ENCODE results near the gene CUL3. TPM values are rescaled to one million over a fixed set of nuclear protein-coding genes. Genes with fewer than 3 reads are reported as not detected.

CUL3 gene
- total and polyA plus RNA-seq, 3 donors from 2014 or later: 184 to 442 (median 256) TPM

GRCh38 chr2:224479826-224480225, 105.3 kb downstream of the CUL3 start:
- Histone ChIP-seq H3K27ac (no peak overlapping the region), H3K36me3 (ENCODE audit: low read depth, missing control alignments) (no peaks in the 10 kb centered on the region), H3K9me3 (no peaks in the 10 kb centered on the region), H3K27me3 (no peaks in the 10 kb centered on the region), H3K4me1 (no peaks in the 10 kb centered on the region), H3K4me3 (no peak overlapping the region)
- intact Hi-C loops (cut with DNase I; ENCODE audit: low total_unique reads): no loop called here
- 87 to 94% methylated on average over 2 of the region's 2 CpGs for WGBS, 2 donors
- TF ChIP-seq CTCF (IDR thresholded peaks at IDR 0.05): no peak
- TF ChIP-seq POLR2A (IDR thresholded peaks at IDR 0.05): no peak
- DNase-seq: no peak

GRCh38 chr2:224472827-224473226, 112.3 kb downstream of the CUL3 start:
- DNase-seq: no peak
- TF ChIP-seq CTCF (IDR thresholded peaks at IDR 0.05): no peak
- TF ChIP-seq POLR2A (IDR thresholded peaks at IDR 0.05): no peak
- WGBS, 2 donors: 56 to 57% methylated on average over 3 of the region's 3 CpGs
- Histone ChIP-seq H3K36me3 (ENCODE audit: low read depth, missing control alignments) (no peaks in the 10 kb centered on the region), H3K27ac (no peak overlapping the region), H3K4me3 (no peak overlapping the region), H3K9me3 (no peaks in the 10 kb centered on the region), H3K4me1 (peaks cover 7% of the 10 kb centered on the region), H3K27me3 (no peaks in the 10 kb centered on the region)
- intact Hi-C loops (cut with DNase I; ENCODE audit: low total_unique reads): no loop called here

- Histone ChIP-seq H3K4me3 (no peak overlapping the region), H3K27ac (no peak overlapping the region), H3K4me1 (peaks cover 10% of the 10 kb centered on the region), H3K27me3 (no peaks in the 10 kb centered on the region), H3K9me3 (no peaks in the 10 kb centered on the region), H3K36me3 (ENCODE audit: low read depth, missing control alignments) (no peaks in the 10 kb centered on the region)
- intact Hi-C loops (cut with DNase I; ENCODE audit: low total_unique reads): no loop called here
- TF ChIP-seq CTCF (IDR thresholded peaks at IDR 0.05) (no peak), POLR2A (IDR thresholded peaks at IDR 0.05) (no peak)
- DNase-seq: no peak
- 90 to 91% methylated on average over 3 of the region's 3 CpGs for WGBS, 2 donors
These were observed 113.0 kb downstream of the CUL3 start for GRCh38 chr2:224472137-224472536.

- Histone ChIP-seq H3K4me3 (no peak overlapping the region), H3K27me3 (no peaks in the 10 kb centered on the region), H3K9me3 (no peaks in the 10 kb centered on the region), H3K27ac (no peak overlapping the region), H3K4me1 (peaks cover 10% of the 10 kb centered on the region), H3K36me3 (ENCODE audit: low read depth, missing control alignments) (no peaks in the 10 kb centered on the region)
- TF ChIP-seq POLR2A (IDR thresholded peaks at IDR 0.05): no peak
- TF ChIP-seq CTCF (IDR thresholded peaks at IDR 0.05): no peak
- WGBS, 2 donors: 54 to 59% methylated on average over 7 to 9 of the region's 9 CpGs
- intact Hi-C loops (cut with DNase I; ENCODE audit: low total_unique reads): no loop called here
- no peak for DNase-seq
These were observed 115.7 kb downstream of the CUL3 start for GRCh38 chr2:224469374-224469964.

- Histone ChIP-seq H3K27me3 (no peaks in the 10 kb centered on the region), H3K36me3 (ENCODE audit: low read depth, missing control alignments) (no peaks in the 10 kb centered on the region), H3K4me1 (peaks cover 3% of the 10 kb centered on the region), H3K9me3 (no peaks in the 10 kb centered on the region), H3K4me3 (no peak overlapping the region), H3K27ac (no peak overlapping the region)
- no peak for TF ChIP-seq POLR2A (IDR thresholded peaks at IDR 0.05)
- no peak for TF ChIP-seq CTCF (IDR thresholded peaks at IDR 0.05)
- intact Hi-C loops (cut with DNase I; ENCODE audit: low total_unique reads): no loop called here
- no peak for DNase-seq
- 68 to 75% methylated on average over 3 of the region's 3 CpGs for WGBS, 2 donors
These were observed 118.8 kb downstream of the CUL3 start for GRCh38 chr2:224466304-224466895.
